ENCODE data around the gene MYL6B. TPM values are rescaled to one million over a fixed set of nuclear protein-coding genes. Genes with fewer than 3 reads are reported as not detected.
A peak's percentile ranks its signal among the peaks of the same experiment; 100 is the strongest.

Gene MYL6B
- total and polyA plus RNA-seq, 2 donors (not counting 3 experiments of a cell fraction or from before 2014, with no cell fraction given): 135 to 185 TPM

- POLR2A ChIA-PET: interaction anchor here (1.3 to 2.2 kb wide), 5 partner anchors 10 to 41 kb away, joined by 3 to 38 read pairs (median 8); partner anchors contain the start of genes ESYT1 and ZC3H10
- peak overlapping the region; percentile 78 to 98 (median 91) for H3K4me3 ChIP-seq (replicated peaks in 1 of 3; ENCODE audit: insufficient read depth in 1 of 3, low read depth in 1 of 3, low read length in 3 of 3)
- peaks cover 22% of the 10 kb centered on the region for H3K4me1 ChIP-seq (ENCODE audit: control insufficient read depth, extremely low read depth, insufficient read depth, low read length)
- peak overlapping the region; percentile 96 for H3K9ac ChIP-seq (replicated peaks; ENCODE audit: extremely low read depth, insufficient read depth, low read length)
- peaks cover 33% of the 10 kb centered on the region for H3K79me2 ChIP-seq (ENCODE audit: control insufficient read depth, insufficient read depth, low read length)
- peak; percentile 57 for DNase-seq (ENCODE audit: low read depth, low spot score)
- H4K20me1 ChIP-seq (replicated peaks; ENCODE audit: control insufficient read depth, extremely low read depth, insufficient read depth, low read length): no peaks in the 10 kb centered on the region
- no peaks in the 10 kb centered on the region for H3K9me1 ChIP-seq (replicated peaks; ENCODE audit: control insufficient read depth, extremely low read depth, insufficient read depth, low read length)
- dilution Hi-C loops (cut with MboI; ENCODE audit: extremely low pct_ligation_motif_present, low sequenced_read_pairs) (no loop called here), intact Hi-C loops (cut with micrococcal nuclease) (no loop called here)
- TF ChIP-seq POLR2AphosphoS5 (IDR thresholded peaks at IDR 0.05; ENCODE audit: insufficient read depth, low read depth, low read length) (peak; percentile 28), FOS (IDR thresholded peaks at IDR 0.05; ENCODE audit: borderline replicate concordance, insufficient read depth, low read length) (no peak), MYC (IDR thresholded peaks at IDR 0.05; ENCODE audit: low read depth, low read length) (no peak)
- TF ChIP-seq, protein P1, sequence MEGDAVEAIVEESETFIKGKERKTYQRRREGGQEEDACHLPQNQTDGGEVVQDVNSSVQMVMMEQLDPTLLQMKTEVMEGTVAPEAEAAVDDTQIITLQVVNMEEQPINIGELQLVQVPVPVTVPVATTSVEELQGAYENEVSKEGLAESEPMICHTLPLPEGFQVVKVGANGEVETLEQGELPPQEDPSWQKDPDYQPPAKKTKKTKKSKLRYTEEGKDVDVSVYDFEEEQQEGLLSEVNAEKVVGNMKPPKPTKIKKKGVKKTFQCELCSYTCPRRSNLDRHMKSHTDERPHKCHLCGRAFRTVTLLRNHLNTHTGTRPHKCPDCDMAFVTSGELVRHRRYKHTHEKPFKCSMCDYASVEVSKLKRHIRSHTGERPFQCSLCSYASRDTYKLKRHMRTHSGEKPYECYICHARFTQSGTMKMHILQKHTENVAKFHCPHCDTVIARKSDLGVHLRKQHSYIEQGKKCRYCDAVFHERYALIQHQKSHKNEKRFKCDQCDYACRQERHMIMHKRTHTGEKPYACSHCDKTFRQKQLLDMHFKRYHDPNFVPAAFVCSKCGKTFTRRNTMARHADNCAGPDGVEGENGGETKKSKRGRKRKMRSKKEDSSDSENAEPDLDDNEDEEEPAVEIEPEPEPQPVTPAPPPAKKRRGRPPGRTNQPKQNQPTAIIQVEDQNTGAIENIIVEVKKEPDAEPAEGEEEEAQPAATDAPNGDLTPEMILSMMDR (IDR thresholded peaks at IDR 0.05; ENCODE audit: extremely low read depth in 1 of 2, insufficient read depth in 1 of 2, low read depth in 1 of 2, low read length in 2 of 2): no peak
- no peak overlapping the region for H2AFZ ChIP-seq (ENCODE audit: low read depth, low read length)
- no peaks in the 10 kb centered on the region for H3K27me3 ChIP-seq (ENCODE audit: control insufficient read depth in 2 of 2, insufficient read depth in 2 of 2, low read length in 2 of 2)
- no peak for FAIRE-seq
- BruUV-seq (replicated peaks): TSS peak; percentile 66
- H3K27ac ChIP-seq (ENCODE audit: insufficient read depth, low read depth, low read length): peak overlapping the region; percentile 87
- H3K36me3 ChIP-seq (ENCODE audit: control insufficient read depth in 2 of 2, extremely low read depth in 1 of 2, insufficient read depth in 2 of 2, low read length in 2 of 2): peaks cover 18 to 33% of the 10 kb centered on the region in 2 experiments
- H3K9me3 ChIP-seq (replicated peaks; ENCODE audit: control insufficient read depth, insufficient read depth, low read length): no peaks in the 10 kb centered on the region
- CTCF ChIA-PET: interaction anchor here (1.0 to 2.1 kb wide), 3 partner anchors 31 to 39 kb away, joined by 3 to 17 read pairs (median 14); partner anchors contain the start of genes ESYT1 and SMARCC2
- H3K4me2 ChIP-seq (ENCODE audit: insufficient read depth, low read length): peak overlapping the region; percentile 96
These were observed 6.6 kb downstream of the MYL6B start for GRCh38 chr12:56158926-56159461.
